CD4-positive, alpha-beta T cell (primary cell): ENCODE results near the gene STAT6. TPM values are rescaled to one million over a fixed set of nuclear protein-coding genes. Genes with fewer than 3 reads are reported as not detected.

Source experiments
- ATAC-seq: fragments of 200-7000 bp; cut with Tn5 transposase; one replicate; pipeline ENCODE4 v1.10.0; 2022; ENCODE audit warnings: mild to moderate bottlenecking; ENCODE audit not compliant: poor library complexity
- CTCF ChIA-PET: fragments of 350-600 bp; sonication (Branson Sonifier 250); formaldehyde crosslinking; loops from one replicate; lab custom pipeline; 2021; ENCODE audit warnings: antibody characterized with exemption, inconsistent platforms; lab: Charles Lee
- POLR2A ChIA-PET: fragments of 350-600 bp; sonication (Branson Sonifier 250); formaldehyde crosslinking; loops from one replicate; lab custom pipeline; 2021; ENCODE audit warnings: antibody characterized with exemption, inconsistent platforms; lab: Charles Lee
- DNase-seq, 14 experiments: peaks; one replicate each; pipeline ENCODE4 v3.0.0-alpha.2; 2013 to 2020; ENCODE audit warnings: mixed read lengths in 2 of 14
- H3K27ac ChIP-seq, 2 donors: one replicate each; pipeline versions ENCODE4 v1.5.1 to v1.7.0; 2013; ENCODE audit warnings: low read length in 2 of 2, low read depth in 1 of 2, mild to moderate bottlenecking in 1 of 2
- H3K27me3 ChIP-seq, 2 experiments: 1 replicate in 1 of 2; 2 replicates in 1 of 2; pipeline versions ENCODE4 v1.6.1 to v1.7.0; 2013; ENCODE audit warnings: low read length in 2 of 2, control low read depth in 1 of 2, mild to moderate bottlenecking in 1 of 2, moderate library complexity in 1 of 2; ENCODE audit not compliant: insufficient read depth in 2 of 2, control insufficient read depth in 1 of 2
- H3K36me3 ChIP-seq: one replicate; pipeline ENCODE4 v1.6.1; 2013; ENCODE audit warnings: low read length, control low read depth; ENCODE audit not compliant: insufficient read depth
- H3K4me1 ChIP-seq: one replicate; pipeline ENCODE4 v1.6.1; 2013; ENCODE audit warnings: low read length, control low read depth; ENCODE audit not compliant: insufficient read depth
- H3K4me3 ChIP-seq: one replicate; pipeline ENCODE4 v1.5.1; 2013; ENCODE audit warnings: mild to moderate bottlenecking, low read length, moderate library complexity
- H3K9me3 ChIP-seq, 2 experiments: 1 replicate in 1 of 2; 2 replicates in 1 of 2; pipeline versions ENCODE4 v1.6.1 to v1.7.0; 2013; ENCODE audit warnings: low read length in 2 of 2, mild to moderate bottlenecking in 2 of 2, control low read depth in 1 of 2, moderate library complexity in 1 of 2; ENCODE audit not compliant: control insufficient read depth in 1 of 2, insufficient read depth in 1 of 2
- H3K27ac Mint-ChIP-seq: one replicate; pipeline ENCODE4 v1.8.0; 2020; ENCODE audit warnings: mixed read lengths
- H3K27me3 Mint-ChIP-seq: one replicate; pipeline ENCODE4 v1.8.0; 2021; ENCODE audit warnings: mixed read lengths
- H3K36me3 Mint-ChIP-seq: one replicate; pipeline ENCODE4 v1.8.0; 2021; ENCODE audit warnings: low read depth, mixed read lengths
- H3K4me1 Mint-ChIP-seq: one replicate; pipeline ENCODE4 v1.8.0; 2021; ENCODE audit warnings: low read depth, mixed read lengths
- H3K4me3 Mint-ChIP-seq: one replicate; pipeline ENCODE4 v1.8.0; 2020; ENCODE audit warnings: mild to moderate bottlenecking, mixed read lengths
- H3K9me3 Mint-ChIP-seq: one replicate; pipeline ENCODE4 v1.8.0; 2020; ENCODE audit warnings: mixed read lengths
- CTCF ChIP-seq: fragments of 200-600 bp; IDR thresholded peaks from one replicate; pipeline ENCODE4 v1.8.0; 2022; ENCODE audit warnings: antibody characterized with exemption, mild to moderate bottlenecking
- intact Hi-C, 2 experiments: fragments of 100-400 bp; cut with DNase I in 1 of 2; cut with micrococcal nuclease in 1 of 2; formaldehyde crosslinking; loops; one replicate each; pipeline versions ENCODE4 v1.15.1 to v1.9.0; 2023 to 2025; cut with DNase I, micrococcal nuclease
- polyA plus RNA-seq, 2 donors: library from polyadenylated mRNA; unstranded; fragments of 120-200 nt; gene quantifications; one replicate each; pipeline ENCODE4 v1.2.1, GENCODE V29; 2013
- total RNA-seq, 174 experiments: library from RNA in 2 of 174; stranded (reverse) in 2 of 174; gene quantifications; one replicate each; pipeline ENCODE4 v1.2.3 and lab custom pipeline; 2021 to 2026

Gene STAT6
- total RNA-seq (100 to 1,000 TPM; 133 to 144 TPM), total RNA-seq (lab: John Stamatoyannopoulos, UW) (176 to 603 (median 330) reads per million in 172 experiments)
- polyA plus RNA-seq (2013, experiment 1 of 2): 165 TPM
- polyA plus RNA-seq (2013, experiment 2 of 2): 198 TPM

- Mint-ChIP-seq H3K27ac (peak within 1 kb of the TSS; percentile 94), H3K4me3 (peak within 1 kb of the TSS; percentile 96), H3K36me3 (peaks cover 55% of the 10 kb centered on the region), H3K4me1 (peaks cover 53% of the 10 kb centered on the region), H3K27me3 (peaks cover 4% of the 10 kb centered on the region), H3K9me3 (no peaks in the 10 kb centered on the region)
- ATAC-seq (peak; percentile 64), DNase-seq (peak; percentile 69 to 96 (median 80))
- Histone ChIP-seq H3K27ac (peak within 1 kb of the TSS; percentile 100), H3K4me3 (peak within 1 kb of the TSS; percentile 95), H3K36me3 (peaks cover 25% of the 10 kb centered on the region), H3K27me3 (no peaks in the 10 kb centered on the region), H3K9me3 (no peaks in the 10 kb centered on the region), H3K4me1 (peaks cover 57% of the 10 kb centered on the region)
- CTCF ChIA-PET: interaction anchor here (1.2 to 5.1 kb wide), 16 partner anchors 9 to 475 kb away, joined by 3 to 141 read pairs (median 12); partner anchors contain the start of genes LRP1, MYO1A, NAB2 and NEMP1
- intact Hi-C loops: loop anchor here (1.0 kb wide), 1 partner anchor 23 kb away; no protein-coding TSS in a partner anchor
- POLR2A ChIA-PET: interaction anchor here (0.6 to 10.4 kb wide), 40 partner anchors 10 to 1282 kb away, joined by 3 to 344 read pairs (median 6); partner anchors contain the start of genes BAZ2A, CDK4, DDIT3 and DNAJC14
- no peak for TF ChIP-seq CTCF
Observed at GRCh38 chr12:57111031-57111734, at the start of gene STAT6. TSS of gene STAT6 (minus strand) at chr12:57111362. CDS start at chr12:57108278, 3,084 bp downstream.

GRCh38 chr12:57160741-57161140, 49.6 kb upstream of the STAT6 start:
- Mint-ChIP-seq H3K27ac (no peak overlapping the region), H3K4me3 (no peak overlapping the region), H3K36me3 (peaks cover 4% of the 10 kb centered on the region), H3K4me1 (no peaks in the 10 kb centered on the region), H3K9me3 (no peaks in the 10 kb centered on the region), H3K27me3 (no peaks in the 10 kb centered on the region)
- intact Hi-C loops: no loop called here
- ATAC-seq (no peak), DNase-seq (no peak)
- ChIA-PET POLR2A (no interaction called here), CTCF (no interaction called here)
- Histone ChIP-seq H3K4me1 (peaks cover 10% of the 10 kb centered on the region), H3K27ac (no peak overlapping the region), H3K36me3 (no peaks in the 10 kb centered on the region), H3K27me3 (no peaks in the 10 kb centered on the region), H3K4me3 (no peak overlapping the region), H3K9me3 (no peaks in the 10 kb centered on the region)
- TF ChIP-seq CTCF: no peak

- no peaks in the 10 kb centered on the region for H3K4me1 Mint-ChIP-seq
- Histone ChIP-seq H3K9me3 (no peaks in the 10 kb centered on the region), H3K4me3 (no peak overlapping the region), H3K36me3 (no peaks in the 10 kb centered on the region), H3K27me3 (no peaks in the 10 kb centered on the region), H3K4me1 (peaks cover 10% of the 10 kb centered on the region), H3K27ac (no peak overlapping the region)
- intact Hi-C loops: no loop called here
- POLR2A ChIA-PET: no interaction called here
- H3K27ac Mint-ChIP-seq: no peak overlapping the region
- no peaks in the 10 kb centered on the region for H3K27me3 Mint-ChIP-seq
- peaks cover 4% of the 10 kb centered on the region for H3K36me3 Mint-ChIP-seq
- H3K4me3 Mint-ChIP-seq: no peak overlapping the region
- no peak for TF ChIP-seq CTCF
- ATAC-seq (no peak), DNase-seq (no peak)
- H3K9me3 Mint-ChIP-seq: no peaks in the 10 kb centered on the region
- CTCF ChIA-PET: interaction anchor here (1.2 kb wide), 1 partner anchor 36 kb away, joined by 3 read pairs; no protein-coding TSS in a partner anchor
Observed at GRCh38 chr12:57160040-57160439, 48.9 kb upstream of the STAT6 start.
